NCI-H510A (cell line): ENCODE results near the gene MCTP1.

Source experiments
- DNase-seq: peaks from one replicate; lab custom pipeline; 2025; lab: John Stamatoyannopoulos, UW

MCTP1 gene

GRCh38 chr5:94945656-94946055, 339.2 kb downstream of the MCTP1 start:
- DNase-seq, result no peak

DNA sequence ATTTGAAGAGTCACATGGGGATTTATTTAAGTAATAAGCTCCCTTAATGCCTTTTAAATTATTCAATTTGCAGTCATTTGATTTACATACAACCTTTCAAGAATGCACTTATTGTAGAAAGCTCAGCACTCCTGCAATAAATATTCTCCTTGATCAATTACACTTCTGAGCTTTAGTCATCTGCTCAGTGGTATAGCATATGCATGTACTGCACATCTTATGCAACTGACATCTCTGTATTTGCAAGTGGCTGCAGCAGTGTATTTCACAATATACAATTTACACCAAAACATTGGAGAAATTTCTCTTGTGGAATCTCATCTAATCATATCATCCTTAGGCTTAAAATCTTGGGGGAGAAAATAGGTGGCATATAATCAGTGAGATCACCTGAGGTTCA, 340.7 kb downstream of the MCTP1 start:
- DNase-seq, result no peak

DNA sequence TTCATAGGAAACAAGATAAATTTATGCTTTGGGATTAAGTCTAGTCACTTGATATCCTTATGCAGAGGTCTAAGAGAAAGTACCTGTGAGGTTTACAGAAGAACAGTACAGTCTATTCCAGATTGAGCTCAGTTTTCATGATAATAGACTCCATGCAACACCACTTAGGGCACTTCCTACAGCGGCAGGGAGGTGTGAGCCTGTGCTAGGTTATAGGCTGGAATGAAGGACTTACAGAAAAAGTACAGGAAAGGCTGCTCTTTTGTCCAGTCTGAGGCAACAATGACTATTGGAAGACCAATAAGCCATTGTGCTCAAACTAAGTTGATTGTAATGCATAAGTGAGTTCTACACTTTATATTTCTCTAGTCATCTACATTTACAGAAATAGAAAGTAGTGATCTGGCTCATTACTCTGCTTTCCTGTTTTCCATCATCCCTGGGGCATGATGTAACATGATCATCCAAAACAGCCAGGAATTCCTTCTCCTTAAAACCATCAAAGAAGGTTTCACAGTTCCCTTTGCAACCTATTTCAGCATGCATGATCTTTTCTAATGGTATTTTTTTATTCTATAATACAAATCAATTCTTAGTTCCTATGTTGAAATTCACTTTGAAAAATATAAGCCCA, 343.7 kb downstream of the MCTP1 start:
- no peak for DNase-seq

GRCh38 chr5:94932259-94932658, 352.6 kb downstream of the MCTP1 start:
- DNase-seq, result no peak

DNA sequence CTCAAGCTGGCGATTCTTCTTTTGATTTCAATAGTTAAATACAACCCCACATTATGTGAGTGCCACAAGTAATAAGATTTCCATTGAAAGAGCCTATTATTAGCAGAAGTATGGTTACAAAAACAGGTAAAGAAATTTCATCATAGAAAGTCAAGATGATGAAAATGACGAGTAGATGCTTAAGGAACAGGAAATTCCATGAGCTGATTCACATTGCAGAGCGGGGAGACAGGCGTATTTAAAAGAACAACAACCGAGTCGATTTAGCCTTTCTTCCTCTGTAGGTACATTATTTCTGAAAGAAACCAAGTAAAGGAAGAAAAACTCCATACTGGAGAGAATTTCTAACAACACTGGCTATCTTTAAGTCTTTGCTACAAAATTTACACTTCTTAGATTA, 356.0 kb downstream of the MCTP1 start:
- DNase-seq, result no peak

DNA sequence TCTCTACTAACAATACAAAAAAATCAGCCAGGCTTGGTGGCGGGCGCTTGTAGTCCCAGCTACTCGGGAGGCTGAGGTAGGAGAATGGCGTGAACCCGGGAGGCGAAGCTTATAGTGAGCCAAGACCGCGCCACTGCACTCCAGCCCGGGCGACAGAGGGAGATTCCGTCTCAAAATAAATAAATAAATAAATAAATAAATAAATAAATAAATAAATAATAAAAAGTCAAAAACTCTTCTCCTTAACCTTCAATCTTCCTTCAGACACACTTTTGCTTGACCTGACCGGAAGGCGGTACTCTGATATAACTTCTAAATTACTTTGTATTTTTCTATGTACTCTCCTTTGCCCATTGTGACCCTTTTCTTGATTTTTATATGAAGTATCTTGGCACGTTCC, 364.3 kb downstream of the MCTP1 start:
- DNase-seq, result no peak

- DNase-seq, result no peak
Observed at GRCh38 chr5:94916619-94917018, 368.3 kb downstream of the MCTP1 start.

- DNase-seq, result no peak
Observed at GRCh38 chr5:94911276-94911675, 373.6 kb downstream of the MCTP1 start.

DNA sequence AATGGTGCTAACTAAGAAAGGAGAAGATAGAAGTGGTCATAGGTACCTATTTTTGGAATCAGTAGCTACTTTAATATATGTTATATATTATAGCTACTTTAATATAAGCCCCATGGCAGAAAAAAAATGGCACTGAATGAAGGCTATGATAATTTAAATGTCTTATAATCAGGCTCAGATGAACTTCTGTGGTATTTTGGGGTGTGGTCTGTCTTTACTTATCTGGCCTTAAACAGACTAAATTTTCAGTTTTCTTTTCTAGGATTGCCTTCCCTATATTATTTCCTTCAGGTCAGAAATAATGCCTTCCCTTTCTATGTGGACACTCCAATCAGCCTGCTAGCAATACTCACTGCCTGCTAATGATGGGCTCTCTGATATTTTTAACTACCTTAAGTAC, 374.2 kb downstream of the MCTP1 start:
- no peak for DNase-seq

- DNase-seq, result no peak
Observed at GRCh38 chr5:94908889-94909480, 375.9 kb downstream of the MCTP1 start.

DNA sequence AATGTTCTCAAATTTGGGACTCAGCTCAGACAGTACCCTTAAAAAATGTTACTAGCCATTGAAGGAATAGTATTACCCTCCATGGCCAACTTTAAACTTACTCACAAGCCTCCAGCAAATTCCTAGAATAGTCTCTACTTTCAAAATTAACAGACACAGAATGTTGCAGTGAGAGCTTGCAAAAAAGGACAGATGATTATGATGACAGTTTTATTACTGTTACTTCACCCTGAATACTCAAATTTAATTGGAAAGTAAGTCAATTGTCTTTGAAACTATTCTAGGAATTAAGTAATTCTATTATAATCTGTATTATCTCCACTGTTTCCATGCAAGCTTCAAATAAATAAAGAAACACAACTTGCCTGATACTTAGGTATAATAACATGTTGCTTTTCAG, 378.1 kb downstream of the MCTP1 start:
- DNase-seq, result no peak

- no peak for DNase-seq
Observed at GRCh38 chr5:94903726-94904125, 381.2 kb downstream of the MCTP1 start.

DNA sequence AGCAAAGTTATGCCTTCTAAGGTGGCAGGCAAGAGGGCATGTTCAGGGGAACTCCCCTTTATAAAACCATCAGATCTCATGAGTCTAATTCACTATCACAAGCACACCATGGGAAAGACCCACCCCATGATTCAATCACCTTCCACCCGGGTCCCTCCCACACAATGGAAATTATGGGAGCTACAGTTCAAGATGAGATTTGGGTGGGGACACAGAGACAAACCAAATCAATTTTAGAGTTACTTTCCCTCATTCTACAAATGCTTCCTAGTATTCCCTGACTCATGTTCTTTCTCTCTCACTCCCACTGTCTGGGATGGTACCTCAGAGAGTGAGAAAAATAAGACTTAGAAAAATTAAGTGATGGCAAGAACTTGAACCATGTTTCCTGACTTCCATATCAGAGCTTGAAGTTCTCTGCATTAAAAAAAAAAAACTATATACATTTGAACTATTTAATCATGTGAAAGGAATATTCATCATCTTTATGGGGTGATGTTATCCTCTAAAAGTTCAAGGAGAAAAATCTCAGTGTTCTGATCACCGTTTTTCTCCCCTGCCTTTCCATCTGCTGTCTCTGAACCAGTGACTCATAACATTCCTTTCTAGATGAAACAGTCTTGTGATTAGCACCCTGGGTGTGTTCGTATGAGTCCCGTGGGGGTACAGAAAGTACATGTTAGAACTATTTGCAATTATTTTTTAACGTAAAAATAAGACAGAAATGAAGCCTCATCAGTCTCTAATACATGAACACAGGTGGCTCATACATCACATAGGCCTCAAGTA, 383.5 kb downstream of the MCTP1 start:
- DNase-seq, result no peak

DNA sequence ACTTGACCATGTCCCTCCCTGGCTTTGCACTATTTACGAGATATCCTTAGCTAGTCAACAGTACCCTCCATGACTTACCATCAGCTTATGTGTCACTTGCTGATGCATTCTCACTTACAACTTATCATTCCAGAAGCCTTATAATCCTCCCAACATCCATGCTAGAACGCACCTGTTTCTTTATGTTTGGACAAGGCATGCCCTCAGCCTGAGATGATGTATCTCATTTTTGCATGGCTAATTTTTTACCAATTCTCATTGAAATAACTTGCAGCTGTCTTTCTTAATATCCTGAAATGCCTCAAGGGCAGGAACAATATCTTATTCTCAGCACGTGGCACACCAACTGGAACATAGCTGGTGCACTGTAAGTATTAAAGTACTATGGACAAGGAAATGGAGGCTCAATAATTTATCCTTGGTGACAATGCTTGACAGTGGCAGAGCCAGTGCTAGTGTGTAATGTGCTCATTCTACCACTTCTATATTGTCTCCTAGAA, 384.8 kb downstream of the MCTP1 start:
- no peak for DNase-seq

- DNase-seq, result no peak
Observed at GRCh38 chr5:94893412-94894135, 391.3 kb downstream of the MCTP1 start.

DNA sequence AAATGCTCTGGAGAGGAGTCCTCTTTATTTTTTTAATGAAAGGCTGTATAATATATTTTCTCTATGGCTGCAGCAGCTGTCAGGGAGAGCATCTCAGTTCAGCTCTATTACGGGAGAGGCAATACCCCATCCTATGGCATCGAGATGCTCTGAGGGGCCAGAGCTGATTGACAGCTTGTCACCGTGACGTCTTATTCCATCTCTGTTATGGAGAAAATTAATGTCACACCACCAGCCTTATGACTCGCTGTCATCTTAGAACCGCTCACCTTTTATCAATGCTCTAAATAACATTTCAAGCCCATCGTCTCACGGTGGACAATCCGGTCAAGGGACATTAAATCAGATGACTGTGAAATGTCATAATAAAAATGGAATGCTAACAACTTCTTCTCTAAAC, 392.9 kb downstream of the MCTP1 start:
- DNase-seq, result no peak

DNA sequence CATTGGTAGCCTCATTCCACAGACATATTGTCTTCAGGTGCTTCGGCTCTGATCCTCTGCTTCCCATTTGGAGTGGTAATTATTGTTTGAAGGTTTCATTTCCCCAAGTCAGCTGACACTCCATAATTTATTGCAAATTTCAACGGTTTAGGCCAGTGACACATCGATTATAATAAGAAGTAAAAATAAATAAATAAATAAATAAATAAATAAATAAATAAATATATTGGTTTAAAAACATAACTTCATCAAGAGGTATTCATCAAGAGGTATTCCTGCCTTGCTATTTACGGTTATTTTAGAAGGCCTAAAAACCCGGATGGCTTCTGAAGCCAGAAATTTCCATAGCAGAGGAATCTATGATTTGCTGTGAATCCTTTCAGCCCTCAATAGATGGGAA, 393.3 kb downstream of the MCTP1 start:
- DNase-seq, result no peak

GRCh38 chr5:94890907-94891306, 394.0 kb downstream of the MCTP1 start:
- no peak for DNase-seq

DNA sequence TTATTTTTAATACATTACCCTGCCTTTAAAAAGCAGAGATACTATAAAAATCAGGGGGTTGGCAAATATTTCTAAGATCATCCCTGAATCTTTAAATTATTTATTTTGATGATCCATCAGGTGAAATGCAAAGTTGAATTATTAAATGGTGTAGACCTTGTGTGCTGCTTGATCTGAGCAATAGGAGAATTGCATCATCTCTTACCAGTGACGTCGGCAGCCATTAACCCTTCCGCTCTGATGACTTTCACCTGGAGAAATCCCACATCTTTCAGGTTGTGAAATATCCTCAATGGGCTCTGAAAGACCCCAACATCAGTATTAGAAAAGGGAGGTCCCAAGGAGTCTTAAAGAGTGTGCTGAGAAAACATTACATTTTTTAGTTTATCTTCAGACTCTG, 396.2 kb downstream of the MCTP1 start:
- DNase-seq, result no peak

GRCh38 chr5:94885931-94886330, 399.0 kb downstream of the MCTP1 start:
- DNase-seq, result no peak

DNA sequence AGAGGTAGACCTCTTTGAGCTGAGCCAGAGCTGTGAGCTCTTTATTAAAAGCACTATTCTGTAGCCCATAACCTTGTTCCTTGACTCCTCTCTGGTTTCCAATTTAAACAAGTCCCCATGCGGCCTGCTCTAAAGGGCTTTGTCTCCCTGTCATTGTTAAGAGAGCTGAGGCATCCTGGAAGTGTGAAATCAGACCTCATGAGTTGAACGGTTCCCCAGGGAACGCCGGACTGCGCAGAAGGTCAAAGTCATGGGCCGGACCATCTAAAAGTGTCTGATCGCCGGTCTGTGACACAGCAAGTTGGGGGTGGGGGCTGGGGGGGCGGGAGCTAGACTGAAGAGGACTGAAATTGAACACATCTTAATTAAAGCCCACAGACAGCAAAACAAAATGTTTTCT, 400.6 kb downstream of the MCTP1 start:
- no peak for DNase-seq

- no peak for DNase-seq
Observed at GRCh38 chr5:94872526-94872925, 412.4 kb downstream of the MCTP1 start.
